ENCODE results near the gene TMEM106B. TPM values are rescaled to one million over a fixed set of nuclear protein-coding genes. Genes with fewer than 3 reads are reported as not detected.

The TMEM106B gene
- total and polyA plus RNA-seq, 12 donors, result 9.0 to 62.8 (median 47.5) TPM

DNA sequence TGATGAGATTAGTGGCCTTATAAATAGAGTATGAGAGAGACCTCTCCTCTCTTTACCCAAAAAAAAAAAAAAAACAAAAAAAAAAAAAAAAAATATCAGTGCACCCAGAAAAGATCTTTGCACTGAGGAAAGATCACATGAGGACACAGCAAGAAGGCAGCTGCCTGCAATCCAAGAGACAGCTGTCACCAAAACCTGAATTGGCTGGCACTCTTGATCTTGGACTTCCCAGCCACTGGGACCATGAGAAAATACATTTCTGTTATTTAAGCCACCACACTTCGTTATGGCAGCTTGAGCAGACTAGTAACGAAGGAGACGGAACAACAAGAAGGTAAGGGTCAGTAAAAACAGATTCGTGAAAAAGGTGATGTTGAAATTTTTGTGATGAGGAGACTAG lies 47.0 kb downstream of the TMEM106B start:
- intact Hi-C loops (cut with DNase I), result no loop called here
- peaks cover 0 to 12% (median 0%) of the 10 kb centered on the region in 11 donors for H3K9me3 ChIP-seq
- peak overlapping the region in 2 of 10 donors; percentile 37 to 67 for H3K27ac ChIP-seq
- ATAC-seq, result no peak
- H3K4me1 ChIP-seq, result peaks cover 0 to 11% (median 0%) of the 10 kb centered on the region in 9 donors
- peak overlapping the region in 3 of 10 donors; percentile 5 to 16 (median 14) for H3K4me3 ChIP-seq
- no peaks in the 10 kb centered on the region for H3K36me3 ChIP-seq
- TF ChIP-seq, protein P1, sequence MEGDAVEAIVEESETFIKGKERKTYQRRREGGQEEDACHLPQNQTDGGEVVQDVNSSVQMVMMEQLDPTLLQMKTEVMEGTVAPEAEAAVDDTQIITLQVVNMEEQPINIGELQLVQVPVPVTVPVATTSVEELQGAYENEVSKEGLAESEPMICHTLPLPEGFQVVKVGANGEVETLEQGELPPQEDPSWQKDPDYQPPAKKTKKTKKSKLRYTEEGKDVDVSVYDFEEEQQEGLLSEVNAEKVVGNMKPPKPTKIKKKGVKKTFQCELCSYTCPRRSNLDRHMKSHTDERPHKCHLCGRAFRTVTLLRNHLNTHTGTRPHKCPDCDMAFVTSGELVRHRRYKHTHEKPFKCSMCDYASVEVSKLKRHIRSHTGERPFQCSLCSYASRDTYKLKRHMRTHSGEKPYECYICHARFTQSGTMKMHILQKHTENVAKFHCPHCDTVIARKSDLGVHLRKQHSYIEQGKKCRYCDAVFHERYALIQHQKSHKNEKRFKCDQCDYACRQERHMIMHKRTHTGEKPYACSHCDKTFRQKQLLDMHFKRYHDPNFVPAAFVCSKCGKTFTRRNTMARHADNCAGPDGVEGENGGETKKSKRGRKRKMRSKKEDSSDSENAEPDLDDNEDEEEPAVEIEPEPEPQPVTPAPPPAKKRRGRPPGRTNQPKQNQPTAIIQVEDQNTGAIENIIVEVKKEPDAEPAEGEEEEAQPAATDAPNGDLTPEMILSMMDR (IDR thresholded peaks at IDR 0.05), result no peak
- WGBS, 2 donors, result 96 to 97% methylated on average over 4 of the region's 4 CpGs
- no peaks in the 10 kb centered on the region for H3K27me3 ChIP-seq
- DNase-seq, result no peak

DNA sequence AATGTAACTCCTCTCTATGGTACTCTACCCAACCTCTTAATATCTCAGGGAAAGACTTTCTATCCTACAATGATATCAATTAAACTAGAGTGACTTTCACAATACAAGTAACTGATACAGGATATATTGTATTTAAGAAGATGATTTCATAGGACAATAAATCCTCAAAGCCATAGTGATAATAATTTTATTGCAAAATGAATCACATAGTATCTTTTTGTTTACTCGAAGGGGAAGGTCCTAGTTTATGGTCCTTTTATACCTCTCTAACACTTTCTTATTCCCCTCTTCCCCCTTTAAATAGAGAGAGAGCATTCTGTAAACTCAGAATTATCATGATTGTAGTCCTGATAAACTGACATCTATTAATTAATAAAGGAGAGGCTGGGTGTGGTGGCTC lies 56.4 kb downstream of the TMEM106B start:
- DNase-seq (no peak), ATAC-seq (no peak)
- Histone ChIP-seq H3K4me3 (no peak overlapping the region), H3K9me3 (no peaks in the 10 kb centered on the region), H3K27me3 (no peaks in the 10 kb centered on the region), H3K4me1 (no peaks in the 10 kb centered on the region), H3K27ac (no peak overlapping the region), H3K36me3 (no peaks in the 10 kb centered on the region)
- 88 to 94% methylated on average over 1 of the region's 1 CpG for WGBS, 2 donors
- TF ChIP-seq, protein P1 (IDR thresholded peaks at IDR 0.05), result no peak
- intact Hi-C loops (cut with DNase I), result no loop called here

DNA sequence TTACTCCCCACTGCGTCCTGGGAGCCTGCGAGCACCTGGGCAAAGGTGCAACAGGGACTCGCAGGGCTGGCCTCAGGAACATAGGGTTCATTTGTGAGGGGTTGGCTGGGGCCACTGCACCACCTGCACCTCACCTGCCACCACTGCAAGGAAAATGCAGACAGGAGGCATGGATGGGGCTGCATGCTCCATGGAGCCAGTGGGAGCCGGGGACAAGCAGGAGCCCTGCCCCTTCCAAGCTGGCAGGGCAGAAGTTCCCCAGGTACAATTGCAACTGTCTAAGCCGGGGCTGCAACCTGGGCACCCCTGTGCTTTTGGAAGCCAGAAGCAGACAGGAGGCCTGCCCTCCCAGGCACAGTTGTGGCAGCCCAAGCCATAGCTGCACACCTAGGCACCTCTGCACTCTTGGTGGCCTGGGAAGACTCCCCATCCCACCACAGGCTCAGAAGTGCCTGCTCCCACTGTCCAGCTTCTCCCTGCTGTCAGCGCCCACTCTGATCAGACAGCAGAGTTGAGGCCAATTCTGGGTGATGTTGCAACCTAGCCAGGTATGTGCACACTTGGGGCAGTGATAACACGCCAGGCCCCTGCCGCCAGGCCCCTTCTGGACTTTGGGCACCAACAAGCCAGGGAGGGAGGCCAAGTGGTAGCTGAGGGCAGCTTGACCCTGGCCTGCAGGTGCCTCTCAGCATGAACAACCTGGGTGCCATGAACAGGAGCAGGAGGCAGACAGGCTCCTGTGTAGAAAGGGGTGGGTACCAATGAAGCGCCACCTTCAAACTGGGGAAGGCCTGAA lies 58.2 kb downstream of the TMEM106B start:
- no peaks in the 10 kb centered on the region for H3K27me3 ChIP-seq
- no peak overlapping the region for H3K27ac ChIP-seq
- intact Hi-C loops (cut with DNase I), result no loop called here
- WGBS, 2 donors, result 90 to 91% methylated on average over 9 of the region's 9 CpGs
- no peak overlapping the region for H3K4me3 ChIP-seq
- no peaks in the 10 kb centered on the region for H3K36me3 ChIP-seq
- H3K4me1 ChIP-seq, result no peaks in the 10 kb centered on the region
- DNase-seq, result no peak
- no peak for ATAC-seq
- no peaks in the 10 kb centered on the region for H3K9me3 ChIP-seq
- TF ChIP-seq, protein P1 (IDR thresholded peaks at IDR 0.05), result no peak

DNA sequence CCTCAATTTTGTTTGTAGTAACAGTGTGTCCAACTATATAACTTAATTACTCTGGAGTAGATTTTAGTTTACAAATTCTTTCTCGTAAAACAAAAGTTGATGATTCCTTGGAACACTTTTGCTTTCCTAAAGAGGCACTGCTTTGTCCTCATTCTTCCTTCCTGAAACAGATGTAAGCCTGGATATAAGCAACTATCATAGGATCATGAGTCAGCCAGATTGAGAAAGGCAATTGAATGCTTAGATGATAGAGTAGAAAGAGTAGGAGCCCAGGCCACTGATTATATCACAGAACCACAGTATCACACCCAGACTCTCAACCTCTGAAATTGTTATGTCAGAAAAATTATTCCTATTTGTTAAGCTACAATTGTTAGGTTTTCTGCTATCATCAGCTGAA lies 69.9 kb downstream of the TMEM106B start:
- no peaks in the 10 kb centered on the region for H3K27me3 ChIP-seq
- no peak overlapping the region for H3K4me3 ChIP-seq
- TF ChIP-seq, protein P1 (IDR thresholded peaks at IDR 0.05), result no peak
- H3K27ac ChIP-seq, result no peak overlapping the region
- H3K36me3 ChIP-seq, result no peaks in the 10 kb centered on the region
- H3K9me3 ChIP-seq, result peaks cover 0 to 17% (median 0%) of the 10 kb centered on the region in 11 donors
- H3K4me1 ChIP-seq, result no peaks in the 10 kb centered on the region
- DNase-seq (no peak), ATAC-seq (no peak)
- 64 to 76% methylated on average over 1 of the region's 1 CpG for WGBS, 2 donors
- intact Hi-C loops (cut with DNase I), result no loop called here
